Measurements from ENCODE around the gene DEK. TPM values are rescaled to one million over a fixed set of nuclear protein-coding genes. Genes with fewer than 3 reads are reported as not detected.

Gene DEK
- total and polyA plus RNA-seq, 4 donors = 35.2 to 87.6 (median 56.6) TPM

DNA sequence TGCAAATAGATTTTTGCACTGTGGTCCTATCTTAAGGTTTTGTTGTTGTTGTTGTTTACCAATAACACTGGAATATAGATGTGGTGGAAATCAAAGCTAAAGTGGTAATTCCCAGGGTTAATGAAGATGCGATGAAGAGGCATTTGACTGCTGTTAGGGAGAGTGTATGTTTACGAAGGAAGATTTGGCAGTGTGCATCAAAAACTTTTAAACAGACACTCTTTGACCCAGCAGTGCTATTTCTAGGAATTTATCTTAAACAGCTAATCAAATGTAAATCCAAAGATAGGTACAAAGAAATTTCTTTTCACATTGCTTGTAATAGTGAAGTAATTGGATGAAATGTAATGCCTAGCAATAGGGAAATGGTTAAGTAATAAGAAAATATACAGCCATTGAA, 75.1 kb downstream of the DEK start:
- Histone ChIP-seq H3K27me3 (ENCODE audit: control insufficient read depth in 3 of 3, insufficient read depth in 3 of 3, low read length in 2 of 3) (no peaks in the 10 kb centered on the region), H3K9ac (ENCODE audit: insufficient read depth in 1 of 2, low read length in 2 of 2) (no peak overlapping the region), H3K4me3 (no peak overlapping the region), H3K27ac (ENCODE audit: low read depth in 1 of 2, low read length in 1 of 2) (no peak overlapping the region), H3K4me1 (ENCODE audit: control insufficient read depth in 5 of 5, insufficient read depth in 5 of 5, low read length in 5 of 5) (peaks cover 0 to 26% (median 2%) of the 10 kb centered on the region in 5 donors), H3K36me3 (ENCODE audit: control insufficient read depth in 4 of 4, insufficient read depth in 4 of 4, low read length in 4 of 4) (peaks cover 3 to 15% (median 10%) of the 10 kb centered on the region in 4 donors), H3K9me3 (ENCODE audit: control insufficient read depth in 4 of 4, insufficient read depth in 3 of 4, low read length in 3 of 4) (no peaks in the 10 kb centered on the region)
- WGBS, 2 donors = 91 to 95% methylated on average over 2 of the region's 2 CpGs
- peak in 2 of 3 donors; percentile 50 for DNase-seq
- no peak for ATAC-seq (ENCODE audit: insufficient read depth, low FRiP score)
- TF ChIP-seq, protein P1, sequence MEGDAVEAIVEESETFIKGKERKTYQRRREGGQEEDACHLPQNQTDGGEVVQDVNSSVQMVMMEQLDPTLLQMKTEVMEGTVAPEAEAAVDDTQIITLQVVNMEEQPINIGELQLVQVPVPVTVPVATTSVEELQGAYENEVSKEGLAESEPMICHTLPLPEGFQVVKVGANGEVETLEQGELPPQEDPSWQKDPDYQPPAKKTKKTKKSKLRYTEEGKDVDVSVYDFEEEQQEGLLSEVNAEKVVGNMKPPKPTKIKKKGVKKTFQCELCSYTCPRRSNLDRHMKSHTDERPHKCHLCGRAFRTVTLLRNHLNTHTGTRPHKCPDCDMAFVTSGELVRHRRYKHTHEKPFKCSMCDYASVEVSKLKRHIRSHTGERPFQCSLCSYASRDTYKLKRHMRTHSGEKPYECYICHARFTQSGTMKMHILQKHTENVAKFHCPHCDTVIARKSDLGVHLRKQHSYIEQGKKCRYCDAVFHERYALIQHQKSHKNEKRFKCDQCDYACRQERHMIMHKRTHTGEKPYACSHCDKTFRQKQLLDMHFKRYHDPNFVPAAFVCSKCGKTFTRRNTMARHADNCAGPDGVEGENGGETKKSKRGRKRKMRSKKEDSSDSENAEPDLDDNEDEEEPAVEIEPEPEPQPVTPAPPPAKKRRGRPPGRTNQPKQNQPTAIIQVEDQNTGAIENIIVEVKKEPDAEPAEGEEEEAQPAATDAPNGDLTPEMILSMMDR (IDR thresholded peaks at IDR 0.05; ENCODE audit: control extremely low read depth, extremely low read depth) = no peak

DNA sequence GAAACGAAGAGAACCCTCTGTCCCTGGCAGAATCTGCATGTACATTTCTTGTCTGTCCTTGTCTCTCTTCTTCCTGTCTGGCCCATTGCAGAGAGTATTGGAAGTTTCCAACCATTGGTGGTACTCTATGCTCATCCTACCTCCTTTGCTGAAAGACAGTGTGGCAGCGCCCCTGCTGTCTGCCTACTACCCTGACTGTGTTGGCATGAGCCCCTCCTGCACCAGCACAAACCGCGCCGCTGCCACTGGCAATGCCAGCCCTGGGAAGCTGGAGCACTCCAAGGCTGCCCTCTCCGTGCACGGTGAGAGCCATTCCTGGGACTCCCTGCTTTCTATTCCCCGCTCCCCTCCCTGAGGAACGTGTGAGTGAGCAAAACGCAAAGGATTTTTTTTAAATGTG, 76.6 kb downstream of the DEK start:
- no peak overlapping the region for H3K9ac ChIP-seq (ENCODE audit: insufficient read depth in 1 of 2, low read length in 2 of 2)
- ATAC-seq (ENCODE audit: insufficient read depth, low FRiP score) (no peak), DNase-seq (no peak)
- H3K27ac ChIP-seq (ENCODE audit: low read depth in 1 of 2, low read length in 1 of 2) = no peak overlapping the region
- H3K9me3 ChIP-seq (ENCODE audit: control insufficient read depth in 4 of 4, insufficient read depth in 3 of 4, low read length in 3 of 4) = no peaks in the 10 kb centered on the region
- H3K4me1 ChIP-seq (ENCODE audit: control insufficient read depth in 5 of 5, insufficient read depth in 5 of 5, low read length in 5 of 5) = peaks cover 0 to 26% (median 6%) of the 10 kb centered on the region in 5 donors
- TF ChIP-seq, protein P1 (IDR thresholded peaks at IDR 0.05; ENCODE audit: control extremely low read depth, extremely low read depth) = no peak
- 94 to 95% methylated on average over 10 of the region's 10 CpGs for whole genome bisulfite sequencing, 2 donors
- peaks cover 3 to 12% (median 8%) of the 10 kb centered on the region in 4 donors for H3K36me3 ChIP-seq (ENCODE audit: control insufficient read depth in 4 of 4, insufficient read depth in 4 of 4, low read length in 4 of 4)
- H3K27me3 ChIP-seq (ENCODE audit: control insufficient read depth in 3 of 3, insufficient read depth in 3 of 3, low read length in 2 of 3) = no peaks in the 10 kb centered on the region
- no peak overlapping the region for H3K4me3 ChIP-seq

DNA sequence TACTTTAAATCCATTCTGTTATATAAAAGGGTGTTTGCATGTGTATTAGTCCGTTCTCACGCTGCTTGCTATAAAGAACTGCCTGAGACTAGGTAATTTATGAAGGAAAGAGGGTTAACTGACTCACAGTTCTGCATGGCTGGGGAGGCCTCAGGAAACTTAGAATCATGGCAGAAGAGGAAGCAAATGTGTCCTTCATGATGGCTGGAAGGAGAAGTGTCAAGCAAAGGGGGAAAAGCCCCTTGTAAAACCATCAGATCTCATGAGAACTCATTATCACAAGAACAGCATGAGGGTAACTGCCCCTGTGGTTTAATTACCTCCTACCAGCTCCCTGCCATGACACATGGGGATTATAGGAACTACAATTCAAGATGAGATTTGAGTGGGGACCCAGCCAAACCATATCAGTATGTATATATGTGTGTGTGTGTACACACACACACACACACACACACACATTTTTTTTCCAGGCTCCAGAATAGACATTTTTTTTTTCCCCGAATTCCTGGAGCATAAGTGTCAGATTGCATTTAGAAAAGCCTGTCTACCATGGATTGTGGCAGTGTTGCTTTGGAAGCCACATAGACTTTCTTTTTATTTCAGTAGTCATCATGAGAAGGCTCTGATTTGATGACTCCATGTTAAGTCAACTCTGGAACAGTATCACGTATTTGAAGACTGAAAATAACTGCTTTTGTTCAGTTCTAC, 77.6 kb downstream of the DEK start:
- Histone ChIP-seq H3K4me3 (no peak overlapping the region), H3K27ac (ENCODE audit: low read depth in 1 of 2, low read length in 1 of 2) (no peak overlapping the region), H3K4me1 (ENCODE audit: control insufficient read depth in 5 of 5, insufficient read depth in 5 of 5, low read length in 5 of 5) (peaks cover 0 to 26% (median 6%) of the 10 kb centered on the region in 5 donors), H3K36me3 (ENCODE audit: control insufficient read depth in 4 of 4, insufficient read depth in 4 of 4, low read length in 4 of 4) (peaks cover 3 to 7% (median 5%) of the 10 kb centered on the region in 4 donors), H3K9ac (ENCODE audit: insufficient read depth in 1 of 2, low read length in 2 of 2) (no peak overlapping the region), H3K9me3 (ENCODE audit: control insufficient read depth in 4 of 4, insufficient read depth in 3 of 4, low read length in 3 of 4) (no peaks in the 10 kb centered on the region), H3K27me3 (ENCODE audit: control insufficient read depth in 3 of 3, insufficient read depth in 3 of 3, low read length in 2 of 3) (no peaks in the 10 kb centered on the region)
- 65 to 80% methylated on average over 4 of the region's 4 CpGs for WGBS, 2 donors
- TF ChIP-seq, protein P1 (IDR thresholded peaks at IDR 0.05; ENCODE audit: control extremely low read depth, extremely low read depth) = no peak
- ATAC-seq (ENCODE audit: insufficient read depth, low FRiP score) (no peak), DNase-seq (peak in 1 of 3 donors; percentile 25)

Measured in lung (tissue), 12 donors.